ENCODE measurements around the gene TMEM132D. TPM values are rescaled to one million over a fixed set of nuclear protein-coding genes. Genes with fewer than 3 reads are reported as not detected.

The TMEM132D gene
- total and polyA plus RNA-seq, 2 of the 4 experiments (the other 2 are of a cell fraction), result not detected

DNA sequence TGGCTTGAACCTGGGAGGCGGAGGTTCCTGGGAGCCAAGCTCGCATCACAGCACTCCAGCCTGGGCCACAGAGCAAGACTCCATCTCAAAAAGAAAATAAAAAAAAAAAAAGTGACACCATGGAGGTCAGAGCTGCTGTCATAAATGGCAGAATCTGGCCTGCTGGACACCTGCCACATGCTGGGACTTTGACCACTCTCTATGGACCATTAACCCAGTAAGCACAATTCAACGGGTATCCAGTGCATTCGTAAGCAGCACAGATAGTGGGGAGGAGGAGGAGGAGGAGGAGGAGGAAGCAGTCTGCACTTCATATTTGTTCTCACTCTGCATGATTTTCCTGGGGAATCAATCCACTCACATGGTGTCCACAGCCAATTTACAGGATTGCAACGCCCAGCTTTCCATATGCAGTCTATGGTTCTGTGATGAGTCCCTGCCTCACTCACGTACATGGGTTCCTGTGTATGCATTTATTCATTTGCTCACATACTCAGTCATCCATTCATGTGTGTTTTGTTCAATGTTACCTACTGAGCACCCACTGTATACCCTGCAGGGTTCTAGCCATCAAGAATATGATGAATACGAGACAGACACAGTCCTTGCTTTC, 723.8 kb downstream of the TMEM132D start:
- intact Hi-C loops (cut with micrococcal nuclease) (no loop called here), in situ Hi-C loops (cut with MboI; ENCODE audit: low sequenced_read_pairs) (no loop called here), dilution Hi-C loops (cut with HindIII; ENCODE audit: low sequenced_read_pairs, unreplicated experiment) (no loop called here)
- H4K91ac ChIP-seq (ENCODE audit: insufficient read depth, low read depth, low read length), result no peak overlapping the region
- no peak overlapping the region for H2AK9ac ChIP-seq (replicated peaks; ENCODE audit: low read depth, low read length, poor library complexity)
- no peaks in the 10 kb centered on the region for H3K36me3 ChIP-seq (ENCODE audit: control insufficient read depth, insufficient read depth, low read length)
- POLR2A ChIA-PET (ENCODE audit: unreplicated experiment), result no interaction called here
- H2BK15ac ChIP-seq (ENCODE audit: low read depth, low read length), result no peak overlapping the region
- H3K4me1 ChIP-seq (ENCODE audit: control insufficient read depth, insufficient read depth, low read length), result no peaks in the 10 kb centered on the region
- no peak overlapping the region for H2AFZ ChIP-seq (replicated peaks; ENCODE audit: low read length, poor library complexity)
- no peak overlapping the region for H3K18ac ChIP-seq (ENCODE audit: low read depth, low read length)
- H4K20me1 ChIP-seq (ENCODE audit: insufficient read depth, low read length), result no peaks in the 10 kb centered on the region
- H2BK5ac ChIP-seq (ENCODE audit: low read depth, low read length, poor library complexity, severe bottlenecking), result no peak overlapping the region
- no peaks in the 10 kb centered on the region for H3K27me3 ChIP-seq (ENCODE audit: control insufficient read depth, insufficient read depth, low read length)
- H2AK5ac ChIP-seq (ENCODE audit: low read depth, low read length), result no peak overlapping the region
- H2BK120ac ChIP-seq (ENCODE audit: low read depth, low read length), result no peak overlapping the region
- no peak overlapping the region for H3K14ac ChIP-seq (replicated peaks; ENCODE audit: low read depth, low read length)
- CTCF ChIA-PET, result no interaction called here
- H4K8ac ChIP-seq (ENCODE audit: low read depth in 2 of 2, low read length in 2 of 2), result no peak overlapping the region
- no peak overlapping the region for H3K4me3 ChIP-seq (ENCODE audit: insufficient read depth, low read depth, low read length)
- no peak overlapping the region for H3K56ac ChIP-seq (ENCODE audit: extremely low read depth, insufficient read depth, low read length)
- no peaks in the 10 kb centered on the region for H3K79me1 ChIP-seq (ENCODE audit: low read depth in 1 of 2, low read length in 2 of 2)
- no TSS peak for BruUV-seq (replicated peaks)
- no peak overlapping the region for H2BK20ac ChIP-seq (ENCODE audit: low read depth, low read length)
- 71% methylated on average over 2 of the region's 7 CpGs; no CpG with 5 or more reads in 1 of the 2 experiments for WGBS, 2 experiments (ENCODE audit: extremely low coverage in 2 of 2, insufficient read length in 1 of 2)
- H3K4ac ChIP-seq (ENCODE audit: low read depth, low read length), result no peak overlapping the region
- H3K9me3 ChIP-seq (ENCODE audit: control insufficient read depth, insufficient read depth, low read length), result peaks cover 29% of the 10 kb centered on the region
- H3K9me1 ChIP-seq (ENCODE audit: insufficient read depth, low read length), result no peaks in the 10 kb centered on the region
- TF ChIP-seq, protein P1, sequence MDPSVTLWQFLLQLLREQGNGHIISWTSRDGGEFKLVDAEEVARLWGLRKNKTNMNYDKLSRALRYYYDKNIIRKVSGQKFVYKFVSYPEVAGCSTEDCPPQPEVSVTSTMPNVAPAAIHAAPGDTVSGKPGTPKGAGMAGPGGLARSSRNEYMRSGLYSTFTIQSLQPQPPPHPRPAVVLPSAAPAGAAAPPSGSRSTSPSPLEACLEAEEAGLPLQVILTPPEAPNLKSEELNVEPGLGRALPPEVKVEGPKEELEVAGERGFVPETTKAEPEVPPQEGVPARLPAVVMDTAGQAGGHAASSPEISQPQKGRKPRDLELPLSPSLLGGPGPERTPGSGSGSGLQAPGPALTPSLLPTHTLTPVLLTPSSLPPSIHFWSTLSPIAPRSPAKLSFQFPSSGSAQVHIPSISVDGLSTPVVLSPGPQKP (IDR thresholded peaks at IDR 0.05; ENCODE audit: borderline replicate concordance, low read depth, low read length), result no peak
- H3K4me2 ChIP-seq (ENCODE audit: low read depth, low read length), result no peak overlapping the region
- no peak for ATAC-seq (ENCODE audit: low read depth)
- no peak overlapping the region for H3K9ac ChIP-seq (ENCODE audit: low read depth, low read length)
- no peak overlapping the region for H3K27ac ChIP-seq (ENCODE audit: insufficient read depth, low read length)
- no peak overlapping the region for H3K23ac ChIP-seq (ENCODE audit: low read depth, low read length)
- no peak for DNase-seq
- H4K5ac ChIP-seq (ENCODE audit: low read depth, low read length), result no peak overlapping the region
